ENCODE results near the gene TRERF1. TPM values are rescaled to one million over a fixed set of nuclear protein-coding genes. Genes with fewer than 3 reads are reported as not detected.

TRERF1 gene
- total RNA-seq, 1 experiment from 2014 or later = 13.9 TPM

DNA sequence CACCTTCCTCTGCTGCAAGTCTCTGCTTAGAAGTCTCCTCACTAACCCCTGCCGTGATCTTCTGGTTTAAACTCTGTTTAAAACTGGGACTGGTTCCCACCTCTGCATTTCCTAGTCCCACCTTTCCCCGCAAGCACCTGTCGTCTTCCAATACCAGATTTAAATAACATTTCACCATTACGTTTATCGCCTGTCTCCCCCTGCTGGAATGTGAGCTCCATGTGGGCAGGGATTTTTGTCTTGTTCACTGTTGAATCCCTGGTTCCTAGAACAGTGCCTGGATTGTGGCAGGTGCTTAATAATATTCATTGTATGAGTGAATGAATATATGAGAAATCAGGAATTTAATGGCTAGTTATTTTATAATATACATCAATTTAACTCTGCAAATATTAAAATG, 275.9 kb downstream of the TRERF1 start:
- no peaks in the 10 kb centered on the region for H3K36me3 ChIP-seq (ENCODE audit: low read depth, low read length)
- H3K9me3 ChIP-seq (ENCODE audit: low read length) = no peaks in the 10 kb centered on the region
- H3K4me2 ChIP-seq (ENCODE audit: low read length) = no peak overlapping the region
- H4K20me1 ChIP-seq (ENCODE audit: low read length) = no peaks in the 10 kb centered on the region
- no peak for TF ChIP-seq EZH2 (IDR thresholded peaks at IDR 0.05; ENCODE audit: low read length, unreplicated experiment)
- TF ChIP-seq, protein P1, sequence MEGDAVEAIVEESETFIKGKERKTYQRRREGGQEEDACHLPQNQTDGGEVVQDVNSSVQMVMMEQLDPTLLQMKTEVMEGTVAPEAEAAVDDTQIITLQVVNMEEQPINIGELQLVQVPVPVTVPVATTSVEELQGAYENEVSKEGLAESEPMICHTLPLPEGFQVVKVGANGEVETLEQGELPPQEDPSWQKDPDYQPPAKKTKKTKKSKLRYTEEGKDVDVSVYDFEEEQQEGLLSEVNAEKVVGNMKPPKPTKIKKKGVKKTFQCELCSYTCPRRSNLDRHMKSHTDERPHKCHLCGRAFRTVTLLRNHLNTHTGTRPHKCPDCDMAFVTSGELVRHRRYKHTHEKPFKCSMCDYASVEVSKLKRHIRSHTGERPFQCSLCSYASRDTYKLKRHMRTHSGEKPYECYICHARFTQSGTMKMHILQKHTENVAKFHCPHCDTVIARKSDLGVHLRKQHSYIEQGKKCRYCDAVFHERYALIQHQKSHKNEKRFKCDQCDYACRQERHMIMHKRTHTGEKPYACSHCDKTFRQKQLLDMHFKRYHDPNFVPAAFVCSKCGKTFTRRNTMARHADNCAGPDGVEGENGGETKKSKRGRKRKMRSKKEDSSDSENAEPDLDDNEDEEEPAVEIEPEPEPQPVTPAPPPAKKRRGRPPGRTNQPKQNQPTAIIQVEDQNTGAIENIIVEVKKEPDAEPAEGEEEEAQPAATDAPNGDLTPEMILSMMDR (conservative IDR thresholded peaks at IDR 0.05; ENCODE audit: low read depth, low read length) = peak; percentile 54
- no peak overlapping the region for H2AFZ ChIP-seq (ENCODE audit: low read length)
- no peaks in the 10 kb centered on the region for H3K9me2 ChIP-seq (replicated peaks; ENCODE audit: low read length)
- H3K4me3 ChIP-seq (ENCODE audit: low read length) = no peak overlapping the region
- no peak overlapping the region for H3K9ac ChIP-seq (ENCODE audit: low read length)
- DNase-seq = peak; percentile 27
- POLR2A ChIA-PET (ENCODE audit: unreplicated experiment) = no interaction called here
- no TSS peak for BruUV-seq (replicated peaks)
- no peaks in the 10 kb centered on the region for H3F3A ChIP-seq (ENCODE audit: low read length, unreplicated experiment)
- CTCF ChIA-PET = interaction anchor here (0.6 kb wide), 1 partner anchor 22 kb away, joined by 4 read pairs; no protein-coding TSS in a partner anchor
- ATAC-seq = no peak
- no peaks in the 10 kb centered on the region for H3K79me2 ChIP-seq (ENCODE audit: low read length)
- no peaks in the 10 kb centered on the region for H3K27me3 ChIP-seq (ENCODE audit: low read length)
- H3K27ac ChIP-seq (ENCODE audit: low read length) = no peak overlapping the region
- H3K4me1 ChIP-seq (ENCODE audit: insufficient read depth, low read length) = peaks cover 8% of the 10 kb centered on the region
- intact Hi-C loops (cut with micrococcal nuclease) = no loop called here

Other genes with a start within 250 kb of the TRERF1 start
- gene MRPS10, start 234.1 kb downstream of the TRERF1 start, total RNA-seq (2014; rRNA removed) = 72.2 and 82.1 TPM in 2 replicates
- gene UBR2, start 112.1 kb upstream of the TRERF1 start, total RNA-seq (2014; rRNA removed) = 15.7 and 19.6 TPM in 2 replicates